Activated T-cell treated with anti-CD3 and anti-CD28 coated beads for 24 hours (primary cell): ENCODE measurements around the gene FAM222B.
"Not testable (repeated sequence)": the region's sequence is repeated elsewhere in the genome, so short reads cannot be mapped to it uniquely, and the experiment has no call there.

Source experiments
- DNase-seq: peaks from one replicate; pipeline ENCODE4 v3.0.0-alpha.2; 2020; ENCODE audit warnings: low read depth

The FAM222B gene

GRCh38 chr17:28841901-28842281 lies 699 bp downstream of the FAM222B start:
- no peak for DNase-seq

- no peak for DNase-seq
These were observed 3.4 kb downstream of the FAM222B start for GRCh38 chr17:28839221-28839620.

GRCh38 chr17:28836541-28836940 lies 6.0 kb downstream of the FAM222B start:
- DNase-seq = not testable (repeated sequence)

- no peak for DNase-seq
These were observed 8.2 kb downstream of the FAM222B start for GRCh38 chr17:28834420-28834819.

GRCh38 chr17:28828294-28829040 lies 14.1 kb downstream of the FAM222B start:
- no peak for DNase-seq

GRCh38 chr17:28827672-28828071 lies 14.9 kb downstream of the FAM222B start:
- no peak for DNase-seq

- no peak for DNase-seq
These were observed 23.0 kb downstream of the FAM222B start for GRCh38 chr17:28819582-28819981.

GRCh38 chr17:28818819-28819221 lies 23.8 kb downstream of the FAM222B start:
- no peak for DNase-seq

GRCh38 chr17:28816540-28816939 lies 26.1 kb downstream of the FAM222B start:
- DNase-seq = no peak

GRCh38 chr17:28812748-28813377 lies 29.7 kb downstream of the FAM222B start:
- DNase-seq = no peak

- peak; percentile 92 for DNase-seq
These were observed 30.4 kb downstream of the FAM222B start for GRCh38 chr17:28812091-28812747.

- DNase-seq = no peak
These were observed 30.9 kb downstream of the FAM222B start for GRCh38 chr17:28811651-28812090.

- DNase-seq = no peak
These were observed 32.2 kb downstream of the FAM222B start for GRCh38 chr17:28810437-28810836.

- DNase-seq = no peak
These were observed 34.5 kb downstream of the FAM222B start for GRCh38 chr17:28807925-28808634.

- DNase-seq = no peak
These were observed 46.5 kb downstream of the FAM222B start for GRCh38 chr17:28796062-28796461.

GRCh38 chr17:28794846-28795441 lies 47.6 kb downstream of the FAM222B start:
- not testable (repeated sequence) for DNase-seq

- no peak for DNase-seq
These were observed 49.5 kb downstream of the FAM222B start for GRCh38 chr17:28792877-28793661.

- DNase-seq = no peak
These were observed 54.5 kb downstream of the FAM222B start for GRCh38 chr17:28788100-28788499.

- DNase-seq = no peak
These were observed 59.4 kb downstream of the FAM222B start for GRCh38 chr17:28783161-28783560.

- not testable (repeated sequence) for DNase-seq
These were observed 63.0 kb downstream of the FAM222B start for GRCh38 chr17:28779601-28780000.

GRCh38 chr17:28777178-28777577 lies 65.4 kb downstream of the FAM222B start:
- no peak for DNase-seq
